ENCODE results near the gene TULP4.
"Not testable (repeated sequence)": the region's sequence is repeated elsewhere in the genome, so short reads cannot be mapped to it uniquely, and the experiment has no call there.

DNA sequence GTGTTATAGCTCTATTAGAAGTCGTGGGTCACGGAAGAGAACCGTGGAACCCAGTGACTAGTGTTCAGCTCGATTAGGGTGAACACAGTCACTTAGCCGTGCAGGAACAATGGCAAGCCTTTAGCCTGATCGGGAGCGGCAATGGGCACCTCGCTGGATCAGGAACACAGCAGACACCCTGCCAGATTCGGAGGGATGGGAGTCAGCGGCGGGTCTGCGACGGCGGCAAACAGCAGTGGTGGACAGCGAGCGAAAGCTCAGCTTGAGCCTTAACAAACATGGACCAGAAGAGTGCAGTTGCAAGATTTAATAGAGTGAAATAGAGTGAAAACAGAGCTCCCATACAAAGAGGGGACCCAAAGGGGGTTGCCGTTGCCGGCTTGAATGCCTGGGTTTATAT is 157.8 kb downstream of the TULP4 start:
- TF ChIP-seq, protein P1, sequence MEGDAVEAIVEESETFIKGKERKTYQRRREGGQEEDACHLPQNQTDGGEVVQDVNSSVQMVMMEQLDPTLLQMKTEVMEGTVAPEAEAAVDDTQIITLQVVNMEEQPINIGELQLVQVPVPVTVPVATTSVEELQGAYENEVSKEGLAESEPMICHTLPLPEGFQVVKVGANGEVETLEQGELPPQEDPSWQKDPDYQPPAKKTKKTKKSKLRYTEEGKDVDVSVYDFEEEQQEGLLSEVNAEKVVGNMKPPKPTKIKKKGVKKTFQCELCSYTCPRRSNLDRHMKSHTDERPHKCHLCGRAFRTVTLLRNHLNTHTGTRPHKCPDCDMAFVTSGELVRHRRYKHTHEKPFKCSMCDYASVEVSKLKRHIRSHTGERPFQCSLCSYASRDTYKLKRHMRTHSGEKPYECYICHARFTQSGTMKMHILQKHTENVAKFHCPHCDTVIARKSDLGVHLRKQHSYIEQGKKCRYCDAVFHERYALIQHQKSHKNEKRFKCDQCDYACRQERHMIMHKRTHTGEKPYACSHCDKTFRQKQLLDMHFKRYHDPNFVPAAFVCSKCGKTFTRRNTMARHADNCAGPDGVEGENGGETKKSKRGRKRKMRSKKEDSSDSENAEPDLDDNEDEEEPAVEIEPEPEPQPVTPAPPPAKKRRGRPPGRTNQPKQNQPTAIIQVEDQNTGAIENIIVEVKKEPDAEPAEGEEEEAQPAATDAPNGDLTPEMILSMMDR (IDR thresholded peaks at IDR 0.05 in 4 of 5, conservative IDR thresholded peaks at IDR 0.05 in 1 of 5) = not testable (repeated sequence)
- TF ChIP-seq POLR2A (IDR thresholded peaks at IDR 0.05) = not testable (repeated sequence)

Data from gastrocnemius medialis (tissue), 4 donors.